Stimulated activated CD8-positive, alpha-beta memory T cell treated with anti-CD3 and anti-CD28 coated beads, Interleukin-4, amount 100 ng/mL, for 24 hours (primary cell): Measurements from ENCODE around the gene ASB6.
"Not testable (repeated sequence)": the region's sequence is repeated elsewhere in the genome, so short reads cannot be mapped to it uniquely, and the experiment has no call there.

Experiments
- DNase-seq: peaks from one replicate; pipeline ENCODE4 v3.0.0-alpha.2; 2020; ENCODE audit warnings: low read depth

The ASB6 gene

DNA sequence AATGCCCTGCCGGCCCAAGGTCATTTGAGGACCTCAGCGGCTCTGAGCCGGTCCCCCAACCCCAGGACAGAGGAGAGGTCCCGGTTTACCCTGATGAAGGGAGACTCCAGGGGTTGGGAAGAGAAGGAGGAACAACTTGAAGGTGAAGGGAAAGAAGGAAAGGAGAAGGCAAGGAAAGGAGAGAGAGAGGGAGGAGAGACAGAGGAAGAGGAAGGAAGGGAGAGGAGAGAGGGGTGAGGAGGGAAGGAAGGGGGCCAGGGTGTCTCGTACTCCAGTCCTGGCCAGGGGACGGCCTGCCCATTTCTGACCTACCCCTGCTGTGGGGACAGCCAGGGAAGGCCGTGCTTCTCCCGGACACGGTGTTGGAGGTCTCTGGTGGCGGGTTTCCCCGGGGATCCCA lies 25.4 kb upstream of the ASB6 start:
- DNase-seq: no peak

DNA sequence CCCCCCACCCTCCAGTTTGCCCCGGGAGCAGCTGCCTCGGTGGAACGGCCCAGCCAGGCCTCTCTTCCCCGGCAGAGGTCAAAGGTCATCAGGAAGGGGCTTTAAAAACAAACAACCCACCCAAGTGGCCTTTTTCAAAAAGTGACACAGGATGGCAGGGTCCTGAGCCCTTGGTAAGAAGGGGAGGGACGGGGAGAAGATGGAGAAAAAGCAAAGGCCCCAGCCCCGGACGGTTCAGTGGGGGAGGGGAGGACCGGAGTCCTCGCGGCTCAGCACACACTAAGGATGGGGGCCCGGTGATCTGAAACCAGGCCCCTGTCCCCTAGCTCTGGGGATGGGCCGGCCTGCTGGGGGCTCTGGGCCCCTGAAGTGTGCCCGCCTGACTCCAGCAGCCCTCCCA lies 24.6 kb upstream of the ASB6 start:
- DNase-seq: no peak

DNA sequence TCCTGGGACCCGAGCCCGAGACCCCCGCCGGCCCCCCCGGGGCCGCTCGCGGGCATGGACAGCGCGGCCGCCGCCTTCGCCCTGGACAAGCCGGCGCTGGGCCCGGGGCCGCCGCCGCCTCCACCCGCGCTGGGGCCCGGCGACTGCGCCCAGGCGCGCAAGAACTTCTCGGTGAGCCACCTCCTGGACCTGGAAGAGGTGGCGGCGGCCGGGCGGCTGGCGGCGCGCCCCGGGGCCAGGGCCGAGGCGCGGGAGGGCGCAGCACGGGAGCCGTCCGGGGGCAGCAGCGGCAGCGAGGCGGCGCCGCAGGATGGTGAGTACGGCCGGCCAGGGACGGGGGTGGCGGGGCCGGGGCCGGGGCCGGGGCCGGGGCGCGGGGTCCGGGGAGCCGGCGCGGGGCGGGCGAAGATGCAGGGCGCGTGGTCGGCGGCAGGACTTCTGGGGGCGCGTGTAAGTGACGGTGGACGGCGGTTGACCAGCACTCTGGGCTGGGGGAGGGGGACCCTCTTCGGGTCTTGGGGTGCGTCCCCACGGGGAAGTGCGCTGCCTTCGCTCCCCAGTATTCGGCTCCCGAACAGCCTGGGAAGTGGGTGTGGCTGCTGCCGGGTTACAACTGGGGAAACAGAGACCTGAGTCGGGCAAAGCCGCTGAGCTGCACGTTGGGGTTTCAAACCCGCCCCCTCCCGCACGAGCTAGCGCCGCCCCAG lies 24.0 kb upstream of the ASB6 start:
- DNase-seq: no peak

DNA sequence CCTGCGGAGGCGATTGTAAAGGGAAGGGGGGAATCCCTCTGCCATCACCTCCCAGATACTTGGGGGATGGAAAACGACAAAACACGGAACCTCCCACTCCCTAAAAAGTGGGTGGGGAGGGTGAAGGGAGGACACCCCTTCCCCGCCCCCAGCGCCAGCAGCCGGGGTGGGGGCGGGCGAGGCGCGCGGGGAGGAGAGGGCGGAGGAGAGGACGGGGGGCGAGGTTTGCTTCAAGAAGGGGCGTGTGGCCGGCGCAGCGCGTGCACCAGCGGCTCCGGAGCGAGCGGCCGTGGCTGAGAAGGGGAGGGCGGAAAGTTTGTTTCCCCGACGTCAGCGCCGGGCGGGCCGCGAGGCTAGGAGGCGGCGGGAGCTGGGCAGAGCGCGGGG lies 23.4 kb upstream of the ASB6 start, which contains the start of gene PRRX2:
Gene PRRX2 (plus strand): TSS at position 259 of the 387 bp plus-strand sequence. CDS start 221 bp downstream, outside the sequence.
- no peak for DNase-seq

DNA sequence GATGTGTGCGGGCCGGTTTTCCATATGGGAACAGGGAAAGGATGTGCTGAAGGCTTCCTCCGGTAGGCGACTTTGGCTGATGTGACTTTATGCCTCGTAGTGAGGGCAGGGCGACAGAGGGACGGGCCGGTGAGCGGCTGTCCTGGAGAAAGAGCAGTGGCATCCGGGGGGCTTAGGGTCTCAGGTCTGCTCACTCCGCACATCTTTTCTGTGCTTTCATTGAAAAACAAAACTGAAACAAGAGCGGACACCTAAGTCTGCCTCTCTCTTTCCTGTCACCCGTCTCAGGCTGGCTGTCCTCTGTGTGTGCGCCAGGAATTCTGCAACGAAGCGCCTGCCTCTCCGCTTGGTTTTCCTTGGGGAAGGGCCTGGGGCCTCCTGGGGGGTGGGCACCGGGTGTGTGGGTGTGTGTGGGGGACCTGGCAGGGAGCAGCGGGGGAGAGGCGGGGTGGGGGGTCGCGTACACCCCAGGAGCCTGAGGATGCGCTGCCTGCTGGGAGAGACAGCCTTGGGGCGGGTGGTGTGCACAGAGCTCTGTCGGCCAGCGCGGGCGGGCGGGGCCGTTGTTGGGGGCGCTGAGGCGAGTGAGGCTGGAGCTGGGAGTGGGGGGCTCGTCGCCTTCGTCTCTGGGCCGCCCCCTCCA lies 22.9 kb upstream of the ASB6 start:
- no peak for DNase-seq

DNA sequence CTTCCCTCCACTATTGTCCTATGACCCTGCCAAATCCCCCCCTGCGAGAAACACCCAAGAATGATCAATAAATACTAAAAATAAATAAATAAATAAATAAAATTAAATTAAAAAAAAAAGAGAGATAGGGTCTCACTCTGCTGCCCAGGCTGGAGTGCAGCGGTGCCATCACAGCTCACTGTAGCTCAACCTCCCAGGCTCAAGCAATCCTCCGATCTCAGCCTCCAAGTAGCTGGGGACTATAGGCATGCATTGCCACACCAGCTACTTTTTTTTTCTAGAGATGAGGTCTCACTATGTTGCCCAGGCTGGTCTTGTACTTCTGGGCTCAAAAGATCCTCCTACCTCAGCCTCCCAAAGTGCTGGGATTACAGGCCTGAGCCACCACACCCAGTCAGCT lies 20.3 kb upstream of the ASB6 start:
- not testable (repeated sequence) for DNase-seq

DNA sequence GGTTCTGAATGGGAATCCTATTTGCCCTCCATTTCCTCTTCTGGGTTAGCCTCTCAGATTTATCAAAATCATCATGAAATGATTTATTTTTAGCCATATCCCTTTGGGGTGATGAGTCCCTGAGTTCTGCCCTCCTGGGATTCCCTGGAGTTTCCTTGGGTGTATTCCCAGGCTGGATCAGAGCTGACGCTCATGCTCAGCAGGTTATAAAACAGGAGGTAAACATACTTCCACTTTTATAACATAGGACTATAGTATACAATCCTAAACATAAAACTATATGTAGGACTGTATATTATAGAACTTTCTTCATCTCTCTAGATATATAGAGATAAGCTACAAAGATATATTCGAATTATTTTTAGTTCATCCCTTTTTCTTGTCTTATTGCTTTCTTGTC lies 19.1 kb upstream of the ASB6 start:
- DNase-seq: no peak

DNA sequence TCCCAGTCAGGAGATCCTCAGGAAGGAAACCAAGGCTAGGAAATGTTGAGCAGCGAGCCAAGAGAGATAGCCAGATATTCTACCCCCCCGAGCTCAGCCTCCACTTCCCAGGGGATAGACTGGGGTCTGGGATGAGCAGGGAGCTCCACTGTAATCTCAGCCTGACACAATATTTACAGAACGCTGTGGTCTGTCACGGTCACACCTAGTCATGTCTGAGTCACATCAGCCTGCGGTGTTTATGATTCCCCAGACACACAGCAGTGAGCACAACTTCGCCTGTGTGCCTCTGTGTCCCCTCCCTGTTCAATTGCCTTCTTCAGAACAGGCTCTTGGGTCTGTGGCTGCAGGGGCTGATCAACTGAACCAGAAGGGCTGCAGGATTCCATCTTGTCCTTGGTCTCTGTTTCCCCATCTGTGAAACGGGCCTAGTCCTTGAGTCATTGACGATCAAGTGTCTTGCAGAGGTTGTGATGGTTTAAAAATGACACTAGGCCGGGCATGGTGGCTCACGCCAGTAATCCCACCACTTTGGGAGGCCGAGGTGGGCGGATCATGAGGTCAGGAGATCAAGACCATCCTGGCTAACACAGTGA lies 14.9 kb upstream of the ASB6 start:
- no peak for DNase-seq

DNA sequence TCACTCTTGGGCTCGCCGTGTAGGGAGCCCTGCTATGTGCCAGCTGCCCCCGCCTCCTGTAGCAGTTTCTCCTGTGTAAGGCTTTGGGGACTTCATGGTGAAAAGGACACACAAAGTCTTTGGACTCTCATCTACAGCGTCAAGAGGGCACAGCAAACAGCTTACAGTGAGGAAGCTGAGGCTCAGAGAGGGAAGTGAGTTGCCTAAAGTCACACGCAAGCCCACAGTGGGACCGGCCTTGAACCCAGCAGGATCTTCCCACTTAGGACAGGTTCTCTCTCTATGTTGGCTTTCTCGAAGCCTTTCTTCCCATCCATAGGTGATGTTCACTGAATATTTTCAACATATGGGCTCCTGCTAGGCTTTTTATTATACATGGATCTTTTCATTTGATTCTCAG lies 13.7 kb upstream of the ASB6 start:
- DNase-seq: no peak

DNA sequence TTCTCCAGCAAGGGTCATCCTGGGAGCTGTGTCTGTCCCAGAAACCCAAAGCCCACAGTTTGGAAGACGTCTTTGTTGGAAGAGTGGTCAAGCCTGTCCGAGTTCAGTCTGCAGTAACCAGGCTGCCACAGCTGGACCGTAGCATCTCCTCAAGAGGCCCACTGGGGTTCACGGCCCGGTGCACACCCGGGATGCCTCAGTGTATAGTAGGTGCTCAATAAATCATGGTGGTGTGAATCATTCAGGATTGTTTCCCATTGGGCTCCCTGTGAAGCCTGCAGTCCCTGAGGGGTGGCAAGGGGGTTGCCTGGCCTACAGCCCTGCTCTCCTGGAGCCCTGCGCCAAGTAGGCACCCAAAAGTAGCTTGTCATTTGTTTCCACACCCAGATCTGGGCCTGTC lies 13.2 kb upstream of the ASB6 start:
- no peak for DNase-seq

DNA sequence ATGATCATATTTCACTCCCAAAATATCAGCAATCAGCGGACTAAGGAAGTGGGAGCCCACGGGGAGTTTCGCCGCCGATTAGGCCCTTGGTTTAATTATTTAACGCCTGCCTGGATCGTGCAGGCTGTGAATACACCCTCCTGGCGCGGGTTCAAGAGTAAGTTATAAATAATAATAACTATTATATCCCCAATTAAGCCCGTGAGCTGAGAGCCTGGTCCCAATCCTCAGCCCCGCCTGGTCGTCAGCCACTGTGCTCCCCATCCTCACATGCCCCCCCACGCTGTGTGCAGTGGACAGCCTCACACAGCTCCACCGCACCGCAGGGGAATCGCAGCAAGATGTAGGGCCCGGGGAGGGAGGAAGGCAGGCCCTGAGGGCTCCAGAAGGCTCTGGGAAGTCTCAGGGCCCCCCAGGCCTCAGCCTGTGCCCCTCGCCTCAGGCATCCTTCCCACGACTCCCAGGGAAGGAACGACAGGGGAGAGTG lies 12.6 kb upstream of the ASB6 start:
- no peak for DNase-seq

DNA sequence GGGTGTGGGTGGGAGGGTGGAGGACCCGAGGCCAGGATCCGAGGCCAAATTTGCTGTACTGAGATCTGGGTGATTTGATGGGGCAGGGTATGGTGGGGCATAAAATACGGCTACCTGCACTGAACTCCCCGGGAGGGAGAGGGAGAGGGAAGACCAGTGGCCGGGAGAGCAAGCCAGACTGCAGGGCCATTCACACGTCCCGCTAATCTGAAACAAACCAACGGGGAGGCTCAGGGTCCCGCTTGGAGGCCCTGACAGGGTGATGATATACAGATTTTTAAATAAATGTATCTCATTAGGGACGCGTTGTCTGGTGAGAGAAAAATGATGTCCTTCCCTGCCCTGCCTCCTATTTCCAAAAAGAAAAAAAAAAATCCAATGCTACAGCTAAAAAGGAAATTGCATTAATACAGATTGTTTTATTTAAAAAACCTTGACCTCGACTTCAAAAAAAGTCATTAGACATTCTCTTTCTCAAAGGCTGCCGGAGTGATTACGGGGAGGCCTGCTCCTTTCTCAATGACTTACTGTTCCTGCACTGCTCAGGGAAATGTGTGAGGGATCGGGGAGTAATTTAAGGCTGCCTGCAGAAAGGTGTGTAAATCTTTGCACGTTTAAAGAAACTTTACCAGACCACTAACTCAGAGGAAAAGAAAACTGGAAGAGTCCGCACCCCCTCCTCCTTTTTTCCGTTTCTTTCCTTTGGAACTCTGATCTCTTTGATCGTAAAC lies 12.0 kb upstream of the ASB6 start:
- DNase-seq: no peak

DNA sequence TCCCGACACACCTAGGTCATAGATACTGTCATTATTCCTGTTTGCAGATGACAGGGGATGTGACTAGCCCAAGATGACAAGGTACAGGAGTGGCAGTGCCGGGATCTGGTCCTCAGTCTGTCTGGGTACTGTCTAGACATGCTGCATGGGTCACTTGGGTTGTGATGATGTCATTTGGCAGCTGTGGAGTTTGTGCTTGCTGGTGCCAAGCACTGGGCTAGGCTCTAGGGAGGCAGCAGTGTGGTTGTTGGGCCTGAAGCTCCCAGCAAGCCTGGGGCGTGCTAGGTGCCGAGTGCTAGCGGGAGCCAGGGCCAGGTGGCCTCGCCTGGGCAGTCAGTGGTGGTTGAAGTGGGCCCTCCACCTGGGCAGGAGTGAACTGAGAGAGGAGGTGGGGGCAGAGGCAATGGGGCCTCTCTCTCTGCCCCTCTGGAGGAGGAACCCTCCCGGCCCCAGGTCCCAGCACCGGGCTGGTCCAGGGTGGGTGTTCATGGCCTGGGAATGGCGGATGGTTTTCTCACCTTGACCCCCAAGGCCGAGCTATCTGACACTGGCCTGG lies 8.8 kb upstream of the ASB6 start:
- no peak for DNase-seq

DNA sequence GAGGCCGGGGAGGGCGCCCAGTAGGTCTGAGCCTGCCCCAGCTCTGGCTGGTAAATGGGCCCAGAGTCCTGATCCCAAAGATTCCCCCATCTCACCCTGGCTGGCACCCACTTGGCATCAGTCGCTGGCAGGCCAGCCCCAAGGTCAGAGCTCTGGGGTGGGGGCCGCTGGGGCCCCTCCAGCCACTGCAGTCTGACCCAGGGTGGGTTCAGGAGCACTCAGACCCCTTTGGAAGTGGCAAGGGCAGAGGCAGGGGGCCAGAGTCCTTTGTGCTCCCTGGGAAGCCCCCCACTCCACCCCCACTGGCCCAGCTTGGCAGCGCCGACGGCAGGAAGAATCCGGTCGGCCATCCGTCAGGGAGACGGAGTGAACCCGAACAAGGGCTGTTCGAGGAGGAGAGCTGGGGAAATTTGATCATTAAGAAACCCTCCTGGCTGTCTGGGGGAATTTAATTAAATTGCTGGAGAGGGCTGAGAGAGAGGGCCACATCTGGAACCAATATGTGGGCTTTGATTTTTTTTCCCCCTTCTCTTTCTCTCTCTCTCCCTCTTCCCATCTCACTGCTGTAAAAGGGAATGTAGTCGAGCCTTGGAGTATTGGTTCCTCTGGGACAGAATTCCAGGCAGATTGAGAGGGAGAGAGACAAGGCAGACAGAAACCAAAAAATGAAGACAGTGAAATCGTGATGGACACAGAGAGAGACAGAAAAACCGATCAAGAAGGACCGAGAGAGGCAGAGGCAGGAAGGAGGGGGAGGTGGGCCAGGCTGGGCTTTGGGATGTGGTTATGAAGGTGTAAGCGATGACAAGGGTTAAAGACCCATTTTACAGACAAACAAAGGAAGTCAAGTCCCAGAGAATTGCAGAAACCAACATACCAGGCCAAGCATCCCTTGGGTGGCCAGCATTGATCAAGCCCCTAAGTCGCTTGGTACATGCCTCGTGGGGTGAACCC lies 8.1 kb upstream of the ASB6 start:
- DNase-seq: no peak

DNA sequence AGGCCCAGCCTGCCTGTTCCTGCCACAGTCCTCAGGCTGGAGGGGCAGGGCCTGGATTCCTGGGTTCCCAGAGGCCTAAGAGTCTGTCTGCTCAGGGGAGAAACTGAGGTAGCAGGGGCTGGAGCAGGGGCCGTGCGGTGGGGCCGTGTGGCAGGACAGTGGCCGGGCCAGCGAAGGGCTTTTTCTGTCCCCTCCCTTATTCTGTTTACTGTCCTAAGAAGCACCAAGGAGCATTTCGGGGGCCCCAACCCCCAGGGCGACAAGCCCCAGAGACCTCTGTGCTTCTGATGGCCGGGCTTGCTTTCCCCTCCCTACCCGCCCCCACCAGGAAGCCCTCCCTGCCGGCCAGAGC lies 6.8 kb upstream of the ASB6 start:
- DNase-seq: no peak

DNA sequence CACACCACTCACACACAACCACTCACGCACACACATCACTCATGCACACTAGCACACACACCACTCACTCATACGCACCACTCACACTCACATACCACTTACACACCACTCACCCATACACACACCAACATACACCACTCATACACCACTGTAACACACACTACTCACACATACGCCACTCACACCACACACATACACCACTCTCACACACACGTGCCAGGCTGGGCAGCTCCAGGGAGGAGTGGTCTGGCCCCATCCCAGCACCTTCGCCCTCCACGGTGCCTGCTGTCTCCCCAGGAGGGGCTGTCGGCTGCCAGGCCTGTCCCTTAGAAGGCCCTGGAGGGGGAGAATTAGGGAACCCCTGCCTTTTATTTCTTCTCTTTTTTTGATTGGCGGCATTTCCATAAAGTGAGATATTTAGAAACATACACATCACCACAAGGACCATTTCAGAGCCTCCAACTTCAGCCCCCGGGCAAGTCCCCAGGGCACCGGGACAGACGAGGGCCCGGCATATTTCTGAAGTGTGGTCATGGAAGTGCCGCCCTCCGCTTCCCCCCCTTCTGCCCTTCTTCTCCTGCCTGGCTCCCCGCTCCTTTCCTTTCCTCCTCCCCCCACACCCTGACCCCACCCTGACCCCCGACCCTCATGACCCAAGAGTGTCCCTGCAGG lies 6.3 kb upstream of the ASB6 start:
- no peak for DNase-seq

DNA sequence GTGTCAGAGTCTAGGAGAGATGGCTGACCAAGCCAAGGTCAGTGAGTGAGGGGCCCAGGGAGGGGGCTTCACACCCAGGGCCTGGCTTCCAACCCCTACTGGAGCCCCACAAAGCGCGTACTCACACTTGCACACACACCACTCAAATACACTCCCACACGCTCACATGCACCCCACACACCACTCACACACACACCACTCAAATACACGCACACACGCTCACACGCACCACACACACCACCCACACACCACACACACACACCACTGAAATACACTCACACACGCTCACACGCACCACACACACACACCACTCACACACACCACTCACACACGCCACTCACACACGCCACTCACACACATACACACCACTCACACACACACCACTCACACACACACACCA lies 5.7 kb upstream of the ASB6 start:
- no peak for DNase-seq

DNA sequence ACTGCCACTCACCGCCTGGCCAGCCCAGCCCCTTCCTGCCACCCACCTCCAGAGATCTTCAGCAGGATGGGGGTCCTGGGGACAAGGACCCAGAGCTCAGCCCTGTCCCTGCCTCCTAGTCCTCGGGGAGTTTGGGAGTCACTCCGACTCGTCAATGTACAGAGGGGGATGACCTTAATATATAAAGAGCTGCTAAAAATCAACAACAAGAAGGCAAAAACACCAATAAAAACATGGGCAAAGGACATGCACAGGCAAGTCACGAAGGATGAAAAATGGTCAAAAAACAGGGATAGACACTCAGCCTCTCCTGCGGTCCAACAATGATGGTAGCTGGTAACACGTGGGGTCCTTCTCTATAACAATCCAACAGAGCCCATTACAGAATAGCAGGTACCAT lies 4.7 kb upstream of the ASB6 start:
- no peak for DNase-seq

DNA sequence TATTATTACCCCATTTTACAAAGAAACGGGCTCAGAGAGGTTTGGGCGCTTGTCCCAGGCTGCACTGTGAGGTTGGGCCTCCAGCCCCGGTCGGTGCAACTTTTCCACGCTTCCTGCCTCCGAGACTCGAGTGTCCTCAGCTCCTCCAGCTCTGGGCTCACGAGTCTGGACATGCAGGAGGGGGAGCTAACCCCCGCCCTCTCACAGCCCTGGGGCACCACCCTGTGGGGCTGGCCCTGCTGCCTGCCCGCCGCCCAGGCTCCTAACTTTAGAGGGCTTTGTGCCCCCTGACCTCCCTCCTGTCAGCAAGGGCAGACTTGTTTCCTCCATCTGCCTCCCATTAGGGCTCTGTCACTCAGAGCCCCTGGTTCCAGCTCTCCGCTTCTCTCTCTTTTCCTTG lies 4.3 kb upstream of the ASB6 start:
- DNase-seq: no peak

DNA sequence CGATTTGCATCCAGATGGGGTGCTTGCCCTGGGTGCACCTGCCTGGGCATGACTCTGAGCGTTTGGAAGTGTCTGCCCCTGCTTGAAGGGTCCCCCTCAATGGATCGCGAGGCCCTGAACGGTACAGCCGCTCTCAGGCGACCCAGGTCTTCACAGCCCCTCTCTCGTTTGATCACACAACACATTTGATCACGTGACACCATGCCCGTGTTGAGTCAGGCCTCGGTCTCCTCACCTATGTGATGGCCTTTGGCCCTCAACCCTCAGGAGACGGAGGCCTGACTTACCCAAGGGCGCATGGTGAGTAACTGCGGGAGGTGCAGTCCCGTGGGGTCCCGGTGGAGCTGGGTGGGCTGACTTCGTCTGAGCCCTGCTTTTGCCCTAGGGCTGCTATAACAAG lies 3.0 kb upstream of the ASB6 start:
- DNase-seq: no peak

DNA sequence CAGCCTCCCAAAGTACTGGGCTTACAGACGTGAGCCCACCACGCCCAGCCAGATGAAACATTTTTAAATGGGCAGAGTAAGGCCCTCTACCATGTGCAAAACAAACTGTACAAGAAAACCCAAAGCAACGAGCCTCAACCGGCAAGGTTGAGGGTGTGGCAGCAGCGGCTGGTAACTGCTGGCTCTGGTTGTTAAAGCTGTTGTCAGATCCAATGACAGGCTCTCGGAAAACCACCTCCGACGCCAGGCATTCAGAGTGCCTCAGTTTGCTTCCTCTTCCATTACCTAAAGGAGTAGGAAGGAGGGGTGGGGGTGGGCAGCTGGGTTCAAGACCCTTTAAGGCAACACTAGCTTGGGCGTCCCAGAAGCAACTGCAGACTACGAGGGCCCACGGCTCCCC lies 2.4 kb upstream of the ASB6 start:
- no peak for DNase-seq
